Activated T-helper 17 cell treated with anti-CD3 and anti-CD28 coated beads, Interleukin-2, amount 50 U/mL, for 72 hours (primary cell): ENCODE data around the gene PYDC1. TPM values are rescaled to one million over a fixed set of nuclear protein-coding genes. Genes with fewer than 3 reads are reported as not detected.
"Not testable (repeated sequence)": the region's sequence is repeated elsewhere in the genome, so short reads cannot be mapped to it uniquely, and the experiment has no call there.

ENCODE experiments used
- ATAC-seq: fragments of 150-1000 bp; cut with Tn5 transposase; replicated peaks from 2 replicates; pipeline ENCODE4 v1.10.0; 2021; ENCODE audit warnings: mild to moderate bottlenecking, moderate library complexity
- H3K27ac Mint-ChIP-seq: one replicate; pipeline ENCODE4 v1.8.0; 2022; ENCODE audit warnings: mixed read lengths
- H3K27me3 Mint-ChIP-seq: one replicate; pipeline ENCODE4 v1.8.0; 2022; ENCODE audit warnings: mixed read lengths
- H3K36me3 Mint-ChIP-seq: one replicate; pipeline ENCODE4 v1.8.0; 2022; ENCODE audit warnings: low read depth, mild to moderate bottlenecking, mixed read lengths
- H3K4me1 Mint-ChIP-seq: one replicate; pipeline ENCODE4 v1.8.0; 2022; ENCODE audit warnings: mixed read lengths
- H3K4me3 Mint-ChIP-seq: one replicate; pipeline ENCODE4 v1.8.0; 2022; ENCODE audit warnings: mild to moderate bottlenecking, mixed read lengths
- H3K9me3 Mint-ChIP-seq: one replicate; pipeline ENCODE4 v1.8.0; 2022; ENCODE audit warnings: mixed read lengths
- total RNA-seq, 2 donors: library from RNA; stranded (reverse); gene quantifications; one replicate each; pipeline ENCODE4 v1.2.3, GENCODE V29; 2022

PYDC1 gene
- total RNA-seq, 2 donors from 2014 or later: 0.61 TPM; not detected in 1

GRCh38 chr16:31213342-31213741, 3.6 kb downstream of the PYDC1 start:
- H3K27me3 Mint-ChIP-seq: peaks cover 18% of the 10 kb centered on the region
- H3K9me3 Mint-ChIP-seq: no peaks in the 10 kb centered on the region
- no peaks in the 10 kb centered on the region for H3K36me3 Mint-ChIP-seq
- no peak overlapping the region for H3K4me3 Mint-ChIP-seq
- ATAC-seq: no peak
- H3K27ac Mint-ChIP-seq: no peak overlapping the region
- H3K4me1 Mint-ChIP-seq: peaks cover 10% of the 10 kb centered on the region

GRCh38 chr16:31206776-31207175, 10.2 kb downstream of the PYDC1 start:
- Mint-ChIP-seq H3K4me3 (no peak overlapping the region), H3K9me3 (no peaks in the 10 kb centered on the region), H3K27me3 (no peaks in the 10 kb centered on the region), H3K36me3 (no peaks in the 10 kb centered on the region), H3K27ac (peak overlapping the region; percentile 7), H3K4me1 (peaks cover 10% of the 10 kb centered on the region)
- no peak for ATAC-seq

GRCh38 chr16:31204871-31205666, 11.9 kb downstream of the PYDC1 start:
- Mint-ChIP-seq H3K27me3 (no peaks in the 10 kb centered on the region), H3K4me3 (no peak overlapping the region), H3K9me3 (no peaks in the 10 kb centered on the region), H3K36me3 (peaks cover under 1% of the 10 kb centered on the region), H3K4me1 (peaks cover 16% of the 10 kb centered on the region), H3K27ac (peak overlapping the region; percentile 72)
- no peak for ATAC-seq

- H3K36me3 Mint-ChIP-seq: peaks cover 22% of the 10 kb centered on the region
- peak within 1 kb of the TSS; percentile 81 for H3K4me3 Mint-ChIP-seq
- no peaks in the 10 kb centered on the region for H3K9me3 Mint-ChIP-seq
- H3K4me1 Mint-ChIP-seq: peaks cover 32% of the 10 kb centered on the region
- H3K27ac Mint-ChIP-seq: peak within 1 kb of the TSS; percentile 69
- no peaks in the 10 kb centered on the region for H3K27me3 Mint-ChIP-seq
- ATAC-seq: peak; percentile 33
These were observed 14.2 kb downstream of the PYDC1 start, which contains the start of gene PYCARD for GRCh38 chr16:31202414-31203375. TSS of gene PYCARD (minus strand) at chr16:31202760. CDS start at chr16:31202690, 70 bp downstream.

- Mint-ChIP-seq H3K4me1 (peaks cover 32% of the 10 kb centered on the region), H3K36me3 (peaks cover 29% of the 10 kb centered on the region), H3K27me3 (no peaks in the 10 kb centered on the region), H3K9me3 (no peaks in the 10 kb centered on the region), H3K27ac (peak overlapping the region; percentile 69), H3K4me3 (peak overlapping the region; percentile 81)
- peak; percentile 57 for ATAC-seq
These were observed 15.1 kb downstream of the PYDC1 start for GRCh38 chr16:31201582-31202413.

- H3K27me3 Mint-ChIP-seq: no peaks in the 10 kb centered on the region
- peaks cover 37% of the 10 kb centered on the region for H3K36me3 Mint-ChIP-seq
- peak overlapping the region; percentile 81 for H3K4me3 Mint-ChIP-seq
These were observed 15.9 kb downstream of the PYDC1 start for GRCh38 chr16:31200821-31201568.

GRCh38 chr16:31200111-31200510, 16.8 kb downstream of the PYDC1 start:
- peaks cover 46% of the 10 kb centered on the region for H3K36me3 Mint-ChIP-seq
- peaks cover 32% of the 10 kb centered on the region for H3K4me1 Mint-ChIP-seq
- H3K27me3 Mint-ChIP-seq, H3K9me3 Mint-ChIP-seq, ATAC-seq: not testable (repeated sequence)
- H3K4me3 Mint-ChIP-seq: peak overlapping the region; percentile 32
- H3K27ac Mint-ChIP-seq: peak overlapping the region; percentile 70

More at GRCh38 chr16:31200821-31201568, 15.9 kb downstream of the PYDC1 start:
- H3K4me1 Mint-ChIP-seq: peaks cover 32% of the 10 kb centered on the region
- peak overlapping the region; percentile 69 for H3K27ac Mint-ChIP-seq
- ATAC-seq: peak; percentile 69
- no peaks in the 10 kb centered on the region for H3K9me3 Mint-ChIP-seq

GRCh38 chr16:31199430-31200041, 17.4 kb downstream of the PYDC1 start:
- Mint-ChIP-seq H3K36me3 (peaks cover 52% of the 10 kb centered on the region), H3K4me1 (peaks cover 32% of the 10 kb centered on the region), H3K9me3 (no peaks in the 10 kb centered on the region), H3K27me3 (no peaks in the 10 kb centered on the region), H3K4me3 (peak overlapping the region; percentile 32), H3K27ac (peak overlapping the region; percentile 70)
- no peak for ATAC-seq

- Mint-ChIP-seq H3K27ac (no peak overlapping the region), H3K27me3 (no peaks in the 10 kb centered on the region), H3K4me1 (peaks cover 39% of the 10 kb centered on the region), H3K4me3 (no peak overlapping the region), H3K36me3 (peaks cover 64% of the 10 kb centered on the region), H3K9me3 (no peaks in the 10 kb centered on the region)
- ATAC-seq: no peak
These were observed 18.6 kb downstream of the PYDC1 start for GRCh38 chr16:31198207-31198882.

GRCh38 chr16:31196324-31197088, 20.4 kb downstream of the PYDC1 start:
- peaks cover 42% of the 10 kb centered on the region for H3K4me1 Mint-ChIP-seq
- no peak for ATAC-seq

GRCh38 chr16:31195861-31196260, 21.1 kb downstream of the PYDC1 start:
- Mint-ChIP-seq H3K27ac (peak overlapping the region; percentile 71), H3K4me1 (peaks cover 42% of the 10 kb centered on the region), H3K36me3 (peaks cover 89% of the 10 kb centered on the region)
- ATAC-seq, H3K27me3 Mint-ChIP-seq, H3K9me3 Mint-ChIP-seq, H3K4me3 Mint-ChIP-seq: not testable (repeated sequence)

More at GRCh38 chr16:31196324-31197088, 20.4 kb downstream of the PYDC1 start:
- Mint-ChIP-seq H3K4me3 (no peak overlapping the region), H3K36me3 (peaks cover 82% of the 10 kb centered on the region), H3K27me3 (no peaks in the 10 kb centered on the region), H3K9me3 (no peaks in the 10 kb centered on the region), H3K27ac (peak overlapping the region; percentile 71)

GRCh38 chr16:31194898-31195297, 22.0 kb downstream of the PYDC1 start:
- Mint-ChIP-seq H3K9me3 (no peaks in the 10 kb centered on the region), H3K4me3 (peak overlapping the region; percentile 35), H3K27me3 (no peaks in the 10 kb centered on the region), H3K4me1 (peaks cover 47% of the 10 kb centered on the region), H3K27ac (peak overlapping the region; percentile 80), H3K36me3 (peaks cover 96% of the 10 kb centered on the region)
- ATAC-seq: peak; percentile 92
